ENCODE data around the gene LOXHD1. TPM values are rescaled to one million over a fixed set of nuclear protein-coding genes. Genes with fewer than 3 reads are reported as not detected.

LOXHD1 gene
- total RNA-seq, 1 donor from 2014 or later, result not detected

DNA sequence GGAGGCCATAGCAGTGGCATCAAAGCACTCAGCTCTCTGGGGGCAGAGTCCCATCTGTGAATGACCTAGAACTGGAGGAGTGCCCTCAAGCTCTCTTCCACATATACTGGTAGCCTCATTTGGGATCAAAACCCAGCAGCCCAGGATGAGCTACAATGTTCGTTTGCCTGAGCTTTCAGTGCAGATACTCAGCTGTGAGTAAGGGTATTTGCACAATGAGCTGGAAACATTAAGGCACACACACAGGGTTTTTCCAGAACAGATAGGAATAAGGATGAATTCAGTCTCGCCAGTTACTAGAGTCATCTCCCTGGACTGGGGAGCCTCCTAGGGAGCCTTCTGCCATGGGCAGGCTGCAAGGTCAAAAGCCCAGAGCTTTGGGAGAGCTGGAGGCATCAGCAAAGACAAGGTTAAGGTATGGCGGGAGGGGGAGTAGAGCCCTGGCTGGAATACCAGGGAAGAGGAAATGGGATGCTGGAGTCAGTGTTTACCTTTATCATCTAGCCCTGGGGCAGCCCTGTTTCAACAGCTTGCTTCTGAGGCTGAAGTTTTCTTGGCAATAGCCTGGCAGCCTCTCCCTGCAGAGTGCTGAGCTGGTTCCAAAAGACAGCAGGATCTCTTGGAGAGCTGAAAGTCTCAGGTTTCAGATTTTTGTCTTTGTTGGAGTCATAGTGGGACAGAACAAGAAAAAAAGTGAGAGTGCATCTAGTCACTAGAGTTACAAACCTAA, 187.7 kb downstream of the LOXHD1 start:
- no peak for TF ChIP-seq CTCF (conservative IDR thresholded peaks at IDR 0.05)
- peaks cover 4% of the 10 kb centered on the region for H3K36me3 Mint-ChIP-seq (ENCODE audit: low read depth)
- H3K27me3 Mint-ChIP-seq (ENCODE audit: low read depth), result peaks cover 3% of the 10 kb centered on the region
- no peaks in the 10 kb centered on the region for H3K9me3 Mint-ChIP-seq
- no peak overlapping the region for H3K4me3 Mint-ChIP-seq
- H3K27ac Mint-ChIP-seq (ENCODE audit: unreplicated experiment), result no peak overlapping the region
- no peak for DNase-seq (ENCODE audit: low read depth, low spot score)
- peaks cover 28% of the 10 kb centered on the region for H3K4me1 Mint-ChIP-seq

DNA sequence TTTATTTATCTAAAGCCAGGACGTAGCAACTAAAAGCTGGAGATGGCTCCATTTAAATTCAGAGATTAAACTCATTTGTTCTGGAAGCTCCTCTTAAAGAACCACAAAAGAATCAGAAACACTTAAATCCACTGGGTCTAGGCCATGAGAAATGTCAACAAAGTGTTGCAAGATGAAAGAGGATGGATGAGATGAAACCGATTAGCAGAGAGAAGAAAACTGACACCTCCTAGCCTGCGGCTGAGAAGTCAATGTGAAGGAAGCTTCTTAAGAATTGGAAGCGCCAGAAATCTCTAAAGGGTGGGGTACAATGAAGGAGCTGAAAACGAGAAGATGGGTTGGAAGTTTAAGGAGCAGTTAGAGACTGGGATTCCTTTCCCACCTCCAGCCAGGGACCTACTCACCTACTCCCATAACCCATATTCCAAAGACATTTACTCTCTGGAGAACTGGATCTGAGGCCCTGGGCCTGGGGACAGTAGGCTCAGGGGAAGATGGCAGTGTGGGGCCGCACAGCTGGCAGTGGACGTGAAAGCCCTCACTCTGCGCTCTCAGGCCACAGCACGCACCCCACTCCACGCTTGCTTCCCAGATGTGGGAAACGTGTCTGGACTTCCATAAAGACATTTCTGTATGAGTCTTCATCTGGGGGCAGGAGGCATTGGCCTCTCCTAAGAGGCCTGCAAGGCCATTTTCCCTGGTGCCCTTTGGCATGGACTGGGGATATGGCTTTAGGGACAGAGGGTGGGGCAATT, 188.4 kb downstream of the LOXHD1 start:
- no peak overlapping the region for H3K4me3 Mint-ChIP-seq
- H3K9me3 Mint-ChIP-seq, result no peaks in the 10 kb centered on the region
- peaks cover 4% of the 10 kb centered on the region for H3K36me3 Mint-ChIP-seq (ENCODE audit: low read depth)
- H3K27me3 Mint-ChIP-seq (ENCODE audit: low read depth), result peaks cover 3% of the 10 kb centered on the region
- H3K4me1 Mint-ChIP-seq, result peaks cover 34% of the 10 kb centered on the region
- H3K27ac Mint-ChIP-seq (ENCODE audit: unreplicated experiment), result no peak overlapping the region
- no peak for TF ChIP-seq CTCF (conservative IDR thresholded peaks at IDR 0.05)
- DNase-seq (ENCODE audit: low read depth, low spot score), result no peak

DNA sequence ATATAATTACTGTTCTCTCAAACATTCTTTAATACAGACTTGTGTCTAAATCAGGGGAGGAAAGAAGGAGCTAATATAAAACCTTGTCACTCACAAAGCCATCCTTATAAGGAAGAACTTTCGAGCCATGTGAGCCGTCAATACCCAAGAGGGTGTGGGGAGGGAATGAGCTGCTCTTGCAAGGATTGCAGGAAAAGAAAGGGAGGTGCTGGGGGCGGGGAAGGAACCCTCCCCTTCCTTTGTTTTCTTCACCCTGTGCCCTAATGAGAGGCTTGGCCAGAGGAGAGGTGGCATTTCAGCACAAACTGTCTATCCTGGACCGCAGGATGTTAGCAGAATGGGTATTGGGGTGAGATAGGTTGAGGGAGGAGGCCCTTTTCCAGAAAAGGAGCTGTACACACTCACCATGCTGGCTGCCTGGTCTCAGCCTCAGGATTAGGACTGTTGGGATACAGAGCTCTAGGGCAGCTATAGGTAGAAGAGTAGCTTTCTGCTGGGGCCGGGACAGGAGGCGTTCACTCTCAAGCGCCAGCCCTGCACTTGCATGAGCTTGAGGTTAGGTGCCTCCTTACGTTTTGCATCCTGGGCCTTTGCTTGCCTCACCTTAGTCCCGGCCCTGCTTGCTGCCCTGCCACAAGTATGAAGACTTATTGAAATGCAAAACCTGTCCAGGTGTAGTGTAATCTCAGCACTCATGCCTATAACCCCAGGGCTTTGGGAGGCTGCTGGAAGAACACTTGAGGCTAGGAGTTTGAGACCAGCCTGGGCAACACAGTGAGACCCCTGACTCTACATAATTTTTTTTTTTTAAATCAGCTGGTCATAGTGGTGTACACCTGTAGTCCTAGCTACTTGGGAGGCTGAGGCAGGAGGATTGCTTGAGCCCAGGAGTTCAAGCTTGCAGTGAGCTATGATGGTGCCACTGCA, 190.5 kb downstream of the LOXHD1 start:
- H3K4me3 Mint-ChIP-seq, result peak overlapping the region; percentile 47
- H3K27me3 Mint-ChIP-seq (ENCODE audit: low read depth), result peaks cover 3% of the 10 kb centered on the region
- DNase-seq (ENCODE audit: low read depth, low spot score), result no peak
- no peaks in the 10 kb centered on the region for H3K9me3 Mint-ChIP-seq
- no peak for TF ChIP-seq CTCF (conservative IDR thresholded peaks at IDR 0.05)
- H3K4me1 Mint-ChIP-seq, result peaks cover 50% of the 10 kb centered on the region
- H3K27ac Mint-ChIP-seq (ENCODE audit: unreplicated experiment), result no peak overlapping the region
- peaks cover 4% of the 10 kb centered on the region for H3K36me3 Mint-ChIP-seq (ENCODE audit: low read depth)

GRCh38 chr18:46464926-46465655, 191.9 kb downstream of the LOXHD1 start:
- H3K9me3 Mint-ChIP-seq, result no peaks in the 10 kb centered on the region

More at GRCh38 chr18:46464926-46465655, 191.9 kb downstream of the LOXHD1 start:
- Mint-ChIP-seq H3K27me3 (ENCODE audit: low read depth) (peaks cover 3% of the 10 kb centered on the region), H3K4me3 (no peak overlapping the region), H3K4me1 (peaks cover 53% of the 10 kb centered on the region), H3K27ac (ENCODE audit: unreplicated experiment) (no peak overlapping the region), H3K36me3 (ENCODE audit: low read depth) (peaks cover 4% of the 10 kb centered on the region)
- TF ChIP-seq CTCF (conservative IDR thresholded peaks at IDR 0.05), result peak; percentile 57
- no peak for DNase-seq (ENCODE audit: low read depth, low spot score)

Data from neural crest cell (in vitro differentiated cells).